ENCODE results near the gene DENND5B.

DENND5B gene

GRCh38 chr12:31600750-31601149 lies 9.8 kb upstream of the DENND5B start:
- TF ChIP-seq CTCF (IDR thresholded peaks at IDR 0.05), result no peak

GRCh38 chr12:31600252-31600651 lies 9.3 kb upstream of the DENND5B start:
- no peak for TF ChIP-seq CTCF (IDR thresholded peaks at IDR 0.05)

- no peak for TF ChIP-seq CTCF (IDR thresholded peaks at IDR 0.05)
These were observed 8.1 kb upstream of the DENND5B start for GRCh38 chr12:31599053-31599452.

GRCh38 chr12:31597066-31597465 lies 6.1 kb upstream of the DENND5B start:
- TF ChIP-seq CTCF (IDR thresholded peaks at IDR 0.05), result no peak

GRCh38 chr12:31594681-31595080 lies 3.7 kb upstream of the DENND5B start:
- TF ChIP-seq CTCF (IDR thresholded peaks at IDR 0.05), result no peak

- no peak for TF ChIP-seq CTCF (IDR thresholded peaks at IDR 0.05)
These were observed 505 bp upstream of the DENND5B start for GRCh38 chr12:31591380-31591901.

- TF ChIP-seq CTCF (IDR thresholded peaks at IDR 0.05), result no peak; the same call in 1 of the 2 replicates
These were observed 863 bp downstream of the DENND5B start for GRCh38 chr12:31589904-31590641.

GRCh38 chr12:31589598-31589903 lies 1.4 kb downstream of the DENND5B start:
- no peak for TF ChIP-seq CTCF (IDR thresholded peaks at IDR 0.05)

Data from LNCAP (cell line).